GM12891 (cell line): ENCODE data around the gene RAB8A.

Experiments used
- PAX5 ChIP-seq: IDR thresholded peaks from 2 replicates; pipeline ENCODE4 v1.6.1; 2011; ENCODE audit warnings: low read length, moderate library complexity, mild to moderate bottlenecking; ENCODE audit not compliant: insufficient read depth, severe bottlenecking
- POLR2A ChIP-seq: IDR thresholded peaks from 2 replicates; pipeline ENCODE4 v1.6.1; 2011; ENCODE audit warnings: low read depth, low read length, control low read depth
- POLR2AphosphoS5 ChIP-seq: IDR thresholded peaks from 2 replicates; pipeline ENCODE4 v1.6.1; 2011; ENCODE audit warnings: low read depth, low read length, control low read depth
- POU2F2 ChIP-seq: IDR thresholded peaks from 2 replicates; pipeline ENCODE4 v1.6.1; 2011; ENCODE audit warnings: low read depth, mild to moderate bottlenecking, control low read depth, low read length, moderate library complexity
- SPI1 ChIP-seq: IDR thresholded peaks from 2 replicates; pipeline ENCODE4 v1.6.1; 2011; ENCODE audit warnings: low read depth, low read length, control low read depth
- TAF1 ChIP-seq: IDR thresholded peaks from 2 replicates; pipeline ENCODE4 v1.6.1; 2011; ENCODE audit warnings: low read depth, low read length, control low read depth

DNA sequence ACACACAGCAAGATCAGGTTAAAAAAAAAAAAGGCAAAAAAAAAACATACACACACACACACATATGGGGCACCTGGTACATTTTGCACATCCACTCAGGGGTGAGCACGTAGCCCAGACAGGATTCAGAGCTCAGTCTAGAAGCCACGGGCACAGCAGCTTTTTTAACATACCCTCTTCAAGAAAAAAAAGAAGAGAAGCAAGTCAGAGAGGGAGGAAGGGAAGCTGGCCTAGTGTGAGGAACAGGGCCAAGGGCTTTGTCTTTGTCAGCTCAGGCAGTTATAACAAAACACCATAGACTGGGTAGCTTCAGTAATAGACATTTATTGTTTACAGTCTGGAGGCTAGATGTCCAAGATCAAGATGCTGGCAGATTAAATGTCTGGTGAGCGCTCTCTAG is 37.7 kb upstream of the RAB8A start:
- no peak for TF ChIP-seq POLR2A
- TF ChIP-seq POLR2AphosphoS5, result no peak
- no peak for TF ChIP-seq SPI1
- TF ChIP-seq TAF1, result no peak
- no peak for TF ChIP-seq PAX5
- TF ChIP-seq POU2F2, result no peak
